ENCODE measurements around the gene NEURL1B. TPM values are rescaled to one million over a fixed set of nuclear protein-coding genes. Genes with fewer than 3 reads are reported as not detected.

The NEURL1B gene
- total and polyA plus RNA-seq, 10 of the 15 experiments (the other 5 are each of a cell fraction or from before 2014, with no cell fraction given), result 0.04 to 0.28 (median 0.05) TPM; not detected in 4

DNA sequence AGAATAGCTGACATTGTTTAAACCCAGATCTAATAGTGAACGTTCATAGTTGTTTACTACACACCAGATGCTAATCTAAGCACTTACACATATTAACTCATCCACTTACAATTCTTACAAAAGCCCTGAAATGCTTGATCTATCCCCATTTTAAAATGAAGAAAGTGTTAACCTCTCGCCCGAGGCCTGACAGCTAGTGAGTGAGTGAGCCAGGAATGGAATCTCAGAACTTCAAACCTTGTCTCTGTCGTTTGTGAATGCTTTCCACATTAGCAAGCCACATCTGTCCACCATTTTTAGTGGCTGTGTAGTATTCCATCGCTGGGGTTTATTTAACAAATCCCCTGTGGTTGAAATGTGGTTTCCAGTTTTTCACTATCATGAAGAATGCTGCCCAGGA lies 24.9 kb upstream of the NEURL1B start:
- Histone ChIP-seq H2AFZ (ENCODE audit: control insufficient read depth, low read depth, low read length) (no peak overlapping the region), H3K4me3 (no peak overlapping the region), H3K36me3 (ENCODE audit: control insufficient read depth in 2 of 2, insufficient read depth in 2 of 2, low read length in 1 of 2) (no peaks in the 10 kb centered on the region), H3K27ac (ENCODE audit: control insufficient read depth, insufficient read depth) (no peak overlapping the region), H3K9me3 (replicated peaks; ENCODE audit: control insufficient read depth, insufficient read depth, low read length) (no peaks in the 10 kb centered on the region), H3K4me2 (ENCODE audit: control insufficient read depth, insufficient read depth) (no peak overlapping the region), H4K20me1 (ENCODE audit: control insufficient read depth, insufficient read depth) (no peaks in the 10 kb centered on the region), H3K27me3 (replicated peaks in 1 of 2; ENCODE audit: control insufficient read depth in 2 of 2, insufficient read depth in 2 of 2, low read length in 1 of 2) (peaks cover 3 to 5% of the 10 kb centered on the region in 2 experiments), H3K79me2 (ENCODE audit: control insufficient read depth, insufficient read depth, low read length) (no peaks in the 10 kb centered on the region), H3K4me1 (ENCODE audit: control insufficient read depth, insufficient read depth, low read length) (no peaks in the 10 kb centered on the region), H3K9ac (ENCODE audit: control insufficient read depth, insufficient read depth, low read length) (no peak overlapping the region)
- CTCF ChIA-PET, result no interaction called here
- TF ChIP-seq USF1 (IDR thresholded peaks at IDR 0.05; ENCODE audit: borderline replicate concordance, extremely low read length, insufficient read depth, low read depth, low read length), result no peak
- TF ChIP-seq RAD21 (IDR thresholded peaks at IDR 0.05; ENCODE audit: insufficient read depth, low read depth, low read length), result no peak
- no peak for TF ChIP-seq POU2F2 (IDR thresholded peaks at IDR 0.05; ENCODE audit: borderline replicate concordance, low read depth, low read length)
- no peak for TF ChIP-seq POLR2AphosphoS2 (IDR thresholded peaks at IDR 0.05; ENCODE audit: low read depth, low read length)
- TF ChIP-seq EZH2 (IDR thresholded peaks at IDR 0.05; ENCODE audit: borderline replicate concordance, control insufficient read depth, low read depth, low read length), result no peak
- no peak for TF ChIP-seq HDAC6 (IDR thresholded peaks at IDR 0.05; ENCODE audit: unreplicated experiment)
- no peak for TF ChIP-seq MTA3 (IDR thresholded peaks at IDR 0.05; ENCODE audit: borderline replicate concordance, low read length)
- no peak for TF ChIP-seq EP300 (IDR thresholded peaks at IDR 0.05; ENCODE audit: borderline replicate concordance in 1 of 2, control insufficient read depth in 1 of 2, low read depth in 2 of 2, low read length in 2 of 2)
- TF ChIP-seq CUX1 (IDR thresholded peaks at IDR 0.05; ENCODE audit: insufficient replicate concordance, low read depth, low read length), result no peak
- TF ChIP-seq HDAC2 (IDR thresholded peaks at IDR 0.05), result no peak
- no peak for TF ChIP-seq ZNF207 (IDR thresholded peaks at IDR 0.05; ENCODE audit: borderline replicate concordance)
- TF ChIP-seq JUNB (IDR thresholded peaks at IDR 0.05), result no peak
- TF ChIP-seq, protein P1, sequence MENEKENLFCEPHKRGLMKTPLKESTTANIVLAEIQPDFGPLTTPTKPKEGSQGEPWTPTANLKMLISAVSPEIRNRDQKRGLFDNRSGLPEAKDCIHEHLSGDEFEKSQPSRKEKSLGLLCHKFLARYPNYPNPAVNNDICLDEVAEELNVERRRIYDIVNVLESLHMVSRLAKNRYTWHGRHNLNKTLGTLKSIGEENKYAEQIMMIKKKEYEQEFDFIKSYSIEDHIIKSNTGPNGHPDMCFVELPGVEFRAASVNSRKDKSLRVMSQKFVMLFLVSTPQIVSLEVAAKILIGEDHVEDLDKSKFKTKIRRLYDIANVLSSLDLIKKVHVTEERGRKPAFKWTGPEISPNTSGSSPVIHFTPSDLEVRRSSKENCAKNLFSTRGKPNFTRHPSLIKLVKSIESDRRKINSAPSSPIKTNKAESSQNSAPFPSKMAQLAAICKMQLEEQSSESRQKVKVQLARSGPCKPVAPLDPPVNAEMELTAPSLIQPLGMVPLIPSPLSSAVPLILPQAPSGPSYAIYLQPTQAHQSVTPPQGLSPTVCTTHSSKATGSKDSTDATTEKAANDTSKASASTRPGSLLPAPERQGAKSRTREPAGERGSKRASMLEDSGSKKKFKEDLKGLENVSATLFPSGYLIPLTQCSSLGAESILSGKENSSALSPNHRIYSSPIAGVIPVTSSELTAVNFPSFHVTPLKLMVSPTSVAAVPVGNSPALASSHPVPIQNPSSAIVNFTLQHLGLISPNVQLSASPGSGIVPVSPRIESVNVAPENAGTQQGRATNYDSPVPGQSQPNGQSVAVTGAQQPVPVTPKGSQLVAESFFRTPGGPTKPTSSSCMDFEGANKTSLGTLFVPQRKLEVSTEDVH (IDR thresholded peaks at IDR 0.05; ENCODE audit: low read depth, partially characterized antibody), result no peak
- POLR2A ChIA-PET, result no interaction called here
- BruUV-seq (replicated peaks), result no TSS peak
- DNase-seq (ENCODE audit: low read depth, low spot score) (no peak), FAIRE-seq (no peak), ATAC-seq (no peak)
- WGBS (ENCODE audit: insufficient coverage, insufficient replicate concordance, low lambda C conversion rate, missing lambda C conversion rate), result 14% methylated on average over 5 of the region's 5 CpGs
- in situ Hi-C loops (cut with MboI), result no loop called here
- SMC1A ChIA-PET (ENCODE audit: uncharacterized antibody, unreplicated experiment), result no interaction called here
- RAD21 ChIA-PET (ENCODE audit: unreplicated experiment), result no interaction called here
- intact Hi-C loops (cut with micrococcal nuclease; ENCODE audit: unreplicated experiment), result no loop called here
